ENCODE data around the gene GRIN2A.

Gene GRIN2A

GRCh38 chr16:10128397-10129258, 53.6 kb downstream of the GRIN2A start:
- DNase-seq = no peak

GRCh38 chr16:10126686-10127085, 55.5 kb downstream of the GRIN2A start:
- no peak for DNase-seq

- no peak for DNase-seq
Measured at GRCh38 chr16:10123141-10123540, 59.1 kb downstream of the GRIN2A start.

- DNase-seq = no peak
Measured at GRCh38 chr16:10122546-10122945, 59.7 kb downstream of the GRIN2A start.

- no peak for DNase-seq
Measured at GRCh38 chr16:10121897-10122425, 60.3 kb downstream of the GRIN2A start.

GRCh38 chr16:10121491-10121890, 60.7 kb downstream of the GRIN2A start:
- no peak for DNase-seq

GRCh38 chr16:10120953-10121352, 61.3 kb downstream of the GRIN2A start:
- DNase-seq = no peak

- DNase-seq = no peak
Measured at GRCh38 chr16:10114409-10114808, 67.8 kb downstream of the GRIN2A start.

GRCh38 chr16:10113248-10113647, 69.0 kb downstream of the GRIN2A start:
- no peak for DNase-seq

- no peak for DNase-seq
Measured at GRCh38 chr16:10112021-10112420, 70.2 kb downstream of the GRIN2A start.

GRCh38 chr16:10111156-10111761, 71.0 kb downstream of the GRIN2A start:
- no peak for DNase-seq

GRCh38 chr16:10110552-10110951, 71.7 kb downstream of the GRIN2A start:
- no peak for DNase-seq

- DNase-seq = no peak
Measured at GRCh38 chr16:10107081-10107480, 75.1 kb downstream of the GRIN2A start.

GRCh38 chr16:10103700-10104099, 78.5 kb downstream of the GRIN2A start:
- DNase-seq = no peak

GRCh38 chr16:10103118-10103517, 79.1 kb downstream of the GRIN2A start:
- DNase-seq = no peak

GRCh38 chr16:10100829-10101228, 81.4 kb downstream of the GRIN2A start:
- DNase-seq = no peak

- no peak for DNase-seq
Measured at GRCh38 chr16:10098991-10099390, 83.2 kb downstream of the GRIN2A start.

GRCh38 chr16:10097271-10097670, 85.0 kb downstream of the GRIN2A start:
- no peak for DNase-seq

- no peak for DNase-seq
Measured at GRCh38 chr16:10093576-10093975, 88.7 kb downstream of the GRIN2A start.

- DNase-seq = no peak
Measured at GRCh38 chr16:10090816-10091215, 91.4 kb downstream of the GRIN2A start.

- DNase-seq = no peak
Measured at GRCh38 chr16:10088380-10088793, 93.8 kb downstream of the GRIN2A start.

GRCh38 chr16:10087151-10087550, 95.1 kb downstream of the GRIN2A start:
- DNase-seq = no peak

GRCh38 chr16:10086620-10087019, 95.6 kb downstream of the GRIN2A start:
- DNase-seq = no peak

GRCh38 chr16:10085078-10085798, 97.0 kb downstream of the GRIN2A start:
- no peak for DNase-seq

Measured in stimulated activated CD4-positive, alpha-beta T cell treated with anti-CD3 and anti-CD28 coated beads, Interleukin-15, amount 100 ng/mL, for 24 hours (primary cell).